Muscle of leg (tissue), 11 donors: ENCODE data around the gene DLG2. TPM values are rescaled to one million over a fixed set of nuclear protein-coding genes. Genes with fewer than 3 reads are reported as not detected.
A peak's percentile ranks its signal among the peaks of the same experiment; 100 is the strongest.
"Not testable (repeated sequence)": the region's sequence is repeated elsewhere in the genome, so short reads cannot be mapped to it uniquely, and the experiment has no call there.

Experiments used
- DNase-seq: peaks from one replicate; pipeline ENCODE4 v3.0.0; 2013
- H3K27ac ChIP-seq: one replicate; pipeline ENCODE4 v1.5.1; 2013; ENCODE audit warnings: mild to moderate bottlenecking, low read length, control low read depth
- H3K27me3 ChIP-seq: one replicate; pipeline ENCODE4 v1.6.1; 2013; ENCODE audit warnings: low read length; ENCODE audit not compliant: control insufficient read depth, insufficient read depth
- H3K36me3 ChIP-seq: one replicate; pipeline ENCODE4 v1.6.1; 2013; ENCODE audit warnings: low read length; ENCODE audit not compliant: control insufficient read depth, insufficient read depth
- H3K4me1 ChIP-seq: one replicate; pipeline ENCODE4 v1.6.1; 2013; ENCODE audit warnings: low read length; ENCODE audit not compliant: control insufficient read depth, insufficient read depth
- H3K4me3 ChIP-seq: one replicate; pipeline ENCODE4 v1.5.1; 2013; ENCODE audit warnings: low read length, control low read depth
- H3K9me3 ChIP-seq: replicated peaks from 2 replicates; pipeline ENCODE4 v1.6.1; 2013; ENCODE audit warnings: low read depth, low read length; ENCODE audit not compliant: control insufficient read depth
- WGBS: methylation state at CpG from one replicate; pipeline ENCODE4 v1.1.5; 2013; ENCODE audit warnings: missing lambda C conversion rate; ENCODE audit not compliant: insufficient coverage; 5-methylcytosine and 5-hydroxymethylcytosine counted together
- polyA plus RNA-seq, 8 donors: library from polyadenylated mRNA; unstranded; fragments of 120-200 nt; gene quantifications; one replicate each; pipeline versions ENCODE4 v1.2.1 to v1.2.3, GENCODE V29; 2013; ENCODE audit warnings: inconsistent platforms in 1 of 8, low replicate concordance in 1 of 8; ENCODE audit not compliant: insufficient read length in 8 of 8, insufficient read depth in 1 of 8
- total RNA-seq: library from RNA; stranded (reverse); fragments of 120-200 nt; gene quantifications from one replicate; pipeline ENCODE4 v1.2.4, GENCODE V29; 2013

The DLG2 gene
- total and polyA plus RNA-seq, 9 donors = 6.4 to 19.3 (median 11.0) TPM

- WGBS = no CpG with 5 or more reads among the region's 2 CpGs
- Histone ChIP-seq H3K9me3 (no peaks in the 10 kb centered on the region), H3K27ac (no peak overlapping the region), H3K4me3 (no peak overlapping the region), H3K36me3 (no peaks in the 10 kb centered on the region), H3K4me1 (no peaks in the 10 kb centered on the region), H3K27me3 (no peaks in the 10 kb centered on the region)
- DNase-seq = peak; percentile 86
Measured at GRCh38 chr11:83427501-83427900, 2199.6 kb downstream of the DLG2 start.

GRCh38 chr11:83425137-83425466 is 2202.0 kb downstream of the DLG2 start:
- H3K9me3 ChIP-seq = no peaks in the 10 kb centered on the region
- H3K36me3 ChIP-seq = no peaks in the 10 kb centered on the region
- no peaks in the 10 kb centered on the region for H3K4me1 ChIP-seq
- no peak for DNase-seq
- H3K4me3 ChIP-seq = no peak overlapping the region
- H3K27ac ChIP-seq = no peak overlapping the region
- H3K27me3 ChIP-seq = no peaks in the 10 kb centered on the region

- DNase-seq = peak; percentile 24
- 30% methylated on average over 1 of the region's 2 CpGs for WGBS
- H3K9me3 ChIP-seq = no peaks in the 10 kb centered on the region
Measured at GRCh38 chr11:83424376-83425136, 2202.6 kb downstream of the DLG2 start.

GRCh38 chr11:83422641-83423040 is 2204.5 kb downstream of the DLG2 start:
- not testable (repeated sequence) for H3K27ac ChIP-seq, H3K36me3 ChIP-seq, H3K27me3 ChIP-seq, DNase-seq, H3K4me3 ChIP-seq, H3K9me3 ChIP-seq, H3K4me1 ChIP-seq
- WGBS = no CpG with 5 or more reads among the region's 5 CpGs

More at GRCh38 chr11:83424376-83425136, 2202.6 kb downstream of the DLG2 start:
- Histone ChIP-seq H3K4me3 (no peak overlapping the region), H3K27me3 (no peaks in the 10 kb centered on the region), H3K27ac (no peak overlapping the region), H3K4me1 (no peaks in the 10 kb centered on the region), H3K36me3 (no peaks in the 10 kb centered on the region)

- no peaks in the 10 kb centered on the region for H3K27me3 ChIP-seq
- H3K9me3 ChIP-seq = no peaks in the 10 kb centered on the region
- H3K4me3 ChIP-seq = no peak overlapping the region
- no peak overlapping the region for H3K27ac ChIP-seq
- WGBS = no CpG with 5 or more reads among the region's 2 CpGs
- H3K4me1 ChIP-seq = no peaks in the 10 kb centered on the region
- peak; percentile 29 for DNase-seq
- H3K36me3 ChIP-seq = no peaks in the 10 kb centered on the region
Measured at GRCh38 chr11:83410605-83411565, 2216.3 kb downstream of the DLG2 start.

- Histone ChIP-seq H3K4me1 (no peaks in the 10 kb centered on the region), H3K27me3 (no peaks in the 10 kb centered on the region), H3K9me3 (no peaks in the 10 kb centered on the region), H3K27ac (no peak overlapping the region), H3K36me3 (no peaks in the 10 kb centered on the region), H3K4me3 (no peak overlapping the region)
- 36% methylated on average over 1 of the region's 2 CpGs for WGBS
- no peak for DNase-seq
Measured at GRCh38 chr11:83409891-83410290, 2217.3 kb downstream of the DLG2 start.

GRCh38 chr11:83409476-83409875 is 2217.7 kb downstream of the DLG2 start:
- no CpG with 5 or more reads among the region's 1 CpG for WGBS
- DNase-seq = peak; percentile 25
- H3K4me3 ChIP-seq = no peak overlapping the region
- no peaks in the 10 kb centered on the region for H3K36me3 ChIP-seq
- H3K27me3 ChIP-seq = no peaks in the 10 kb centered on the region
- H3K4me1 ChIP-seq = no peaks in the 10 kb centered on the region
- H3K9me3 ChIP-seq = no peaks in the 10 kb centered on the region
- no peak overlapping the region for H3K27ac ChIP-seq

GRCh38 chr11:83408946-83409345 is 2218.2 kb downstream of the DLG2 start:
- H3K4me3 ChIP-seq = no peak overlapping the region
- no peaks in the 10 kb centered on the region for H3K4me1 ChIP-seq
- no peaks in the 10 kb centered on the region for H3K36me3 ChIP-seq
- WGBS = 29% methylated on average over 1 of the region's 1 CpG
- H3K27me3 ChIP-seq = no peaks in the 10 kb centered on the region
- no peaks in the 10 kb centered on the region for H3K9me3 ChIP-seq
- no peak for DNase-seq
- H3K27ac ChIP-seq = no peak overlapping the region
